ENCODE results near the gene AIM2.

- no peak for TF ChIP-seq CTCF (IDR thresholded peaks at IDR 0.05; ENCODE audit: insufficient read depth, low read length, poor library complexity, severe bottlenecking)
- no peak for TF ChIP-seq EZH2phosphoT487 (conservative IDR thresholded peaks at IDR 0.05; ENCODE audit: low read length)
Observed at GRCh38 chr1:159100589-159100988, 24.0 kb upstream of the AIM2 start.
